DOHH2 (cell line): Measurements from ENCODE around the gene MYLIP.
A peak's percentile ranks its signal among the peaks of the same experiment; 100 is the strongest.

Experiments used
- H3F3A ChIP-seq: fragments of 200-600 bp; sonication (generic), shearing (Covaris generic); 2 replicates; pipeline ENCODE4 v1.6.0; 2016; ENCODE audit warnings: antibody characterized with exemption, mild to moderate bottlenecking; ENCODE audit not compliant: control insufficient read depth, insufficient read depth
- H3K27ac ChIP-seq: fragments of 200-600 bp; sonication (generic); 2 replicates; pipeline ENCODE4 v1.5.1; 2014; ENCODE audit warnings: low read depth, mild to moderate bottlenecking, low read length, moderate library complexity
- H3K27me3 ChIP-seq: fragments of 200-600 bp; sonication (generic); 2 replicates; pipeline ENCODE4 v1.6.1; 2014; ENCODE audit warnings: mild to moderate bottlenecking, low read length, mixed read lengths; ENCODE audit not compliant: control insufficient read depth
- H3K36me3 ChIP-seq: fragments of 200-600 bp; sonication (generic); 2 replicates; pipeline ENCODE4 v1.6.1; 2014; ENCODE audit warnings: mild to moderate bottlenecking, low read length, moderate library complexity, mixed read lengths; ENCODE audit not compliant: control insufficient read depth
- H3K4me1 ChIP-seq: fragments of 200-600 bp; sonication (generic); 2 replicates; pipeline ENCODE4 v1.6.1; 2014; ENCODE audit warnings: mild to moderate bottlenecking, low read length, mixed read lengths; ENCODE audit not compliant: control insufficient read depth
- H3K4me2 ChIP-seq: fragments of 200-600 bp; sonication (generic); 2 replicates; pipeline ENCODE4 v1.6.0; 2014; ENCODE audit warnings: mild to moderate bottlenecking, low read length, moderate library complexity
- H3K4me3 ChIP-seq: fragments of 200-600 bp; sonication (generic); 2 replicates; pipeline ENCODE4 v1.5.1; 2014; ENCODE audit warnings: mild to moderate bottlenecking, low read length, mixed read lengths
- H3K79me2 ChIP-seq: fragments of 200-600 bp; sonication (generic); 2 replicates; pipeline ENCODE4 v1.6.1; 2014; ENCODE audit warnings: mild to moderate bottlenecking, low read length, mixed read lengths; ENCODE audit not compliant: control insufficient read depth
- H3K9me2 ChIP-seq: fragments of 200-600 bp; sonication (generic); replicated peaks from 2 replicates; pipeline ENCODE4 v1.6.1; 2014; ENCODE audit warnings: mild to moderate bottlenecking, low read length, mixed read lengths; ENCODE audit not compliant: control insufficient read depth
- H3K9me3 ChIP-seq: fragments of 200-600 bp; sonication (generic); 2 replicates; pipeline ENCODE4 v1.6.1; 2014; ENCODE audit warnings: antibody characterized with exemption, low read length, mixed read lengths; ENCODE audit not compliant: control insufficient read depth, insufficient read depth
- H4K20me1 ChIP-seq: fragments of 200-600 bp; sonication (generic); 2 replicates; pipeline ENCODE4 v1.6.0; 2014; ENCODE audit warnings: low read depth, mild to moderate bottlenecking, antibody characterized with exemption, low read length, moderate library complexity; ENCODE audit not compliant: control insufficient read depth, insufficient read depth
- EZH2phosphoT487 ChIP-seq: fragments of 200-600 bp; sonication (generic); IDR thresholded peaks from 2 replicates; pipeline ENCODE4 v1.6.1; 2017; ENCODE audit warnings: borderline replicate concordance, mild to moderate bottlenecking, antibody characterized with exemption, low read length, moderate library complexity, mixed read lengths
- TF ChIP-seq, protein P1 (sequence below): fragments of 200-600 bp; sonication (generic); IDR thresholded peaks from one replicate; pipeline ENCODE4 v1.5.1; 2014; ENCODE audit warnings: antibody characterized with exemption, mild to moderate bottlenecking, low read depth, low read length; ENCODE audit not compliant: poor library complexity, severe bottlenecking

The MYLIP gene

DNA sequence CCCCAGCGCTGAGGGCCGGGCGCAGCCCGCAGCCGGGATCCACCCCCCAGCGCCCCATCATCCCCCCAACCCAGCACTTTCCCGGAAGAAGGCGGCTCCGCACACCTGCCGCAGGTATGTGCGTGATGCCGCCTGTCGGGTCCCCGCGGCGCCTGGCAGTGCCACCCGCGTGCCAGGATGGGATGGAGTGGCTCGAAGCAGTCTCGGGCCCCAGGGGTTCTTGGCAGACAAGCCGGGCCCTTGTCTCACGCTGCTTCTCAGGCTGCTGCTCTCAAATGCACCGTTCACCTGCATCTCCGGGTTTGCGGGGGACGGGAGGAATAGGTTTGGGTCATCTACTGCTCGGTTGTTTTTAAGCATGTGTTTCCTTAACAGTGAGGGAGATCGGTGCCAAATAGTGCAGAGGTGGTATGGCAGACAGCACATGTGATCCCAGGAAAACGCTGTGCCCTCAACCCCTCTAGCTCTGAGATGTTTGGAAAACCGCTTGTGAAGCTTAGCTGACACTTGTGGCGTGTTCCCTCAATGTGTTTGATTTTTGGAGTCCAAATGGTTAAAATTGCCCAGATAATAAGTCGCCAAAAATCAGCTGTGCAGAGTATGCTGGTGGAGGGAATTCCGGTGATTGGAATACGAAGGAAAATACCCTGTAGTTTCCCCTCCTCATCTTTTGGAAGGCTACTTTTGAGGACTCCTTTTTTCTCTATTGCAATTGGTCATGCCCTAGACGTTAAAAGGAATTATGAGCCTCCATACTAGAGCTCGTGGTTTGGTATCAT, 926 bp downstream of the MYLIP start:
- Histone ChIP-seq H3K27ac (peak overlapping the region; percentile 45), H3K4me1 (peaks cover 51% of the 10 kb centered on the region)

DNA sequence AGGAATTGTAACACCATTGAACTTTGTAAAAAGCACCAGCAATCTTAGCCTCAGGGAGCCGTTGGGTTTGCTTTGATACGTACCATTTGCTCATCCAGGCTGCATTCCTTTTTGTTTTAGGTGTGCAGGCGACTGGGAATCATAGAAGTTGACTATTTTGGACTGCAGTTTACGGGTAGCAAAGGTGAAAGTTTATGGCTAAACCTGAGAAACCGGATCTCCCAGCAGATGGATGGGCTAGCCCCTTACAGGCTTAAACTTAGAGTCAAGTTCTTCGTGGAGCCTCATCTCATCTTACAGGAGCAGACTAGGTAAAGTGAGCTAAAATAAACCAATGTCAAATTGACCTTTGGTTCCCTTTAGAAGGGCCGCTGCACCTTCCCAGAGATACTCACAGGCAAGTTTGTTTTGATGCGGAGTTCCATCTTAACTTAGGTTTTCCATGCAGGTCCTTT, 1.6 kb downstream of the MYLIP start:
- peaks cover 66% of the 10 kb centered on the region for H3K79me2 ChIP-seq
- no peaks in the 10 kb centered on the region for H3K9me2 ChIP-seq
- peak overlapping the region; percentile 85 for H3K4me3 ChIP-seq
- H3K27ac ChIP-seq = peak overlapping the region; percentile 45
- TF ChIP-seq, protein P1, sequence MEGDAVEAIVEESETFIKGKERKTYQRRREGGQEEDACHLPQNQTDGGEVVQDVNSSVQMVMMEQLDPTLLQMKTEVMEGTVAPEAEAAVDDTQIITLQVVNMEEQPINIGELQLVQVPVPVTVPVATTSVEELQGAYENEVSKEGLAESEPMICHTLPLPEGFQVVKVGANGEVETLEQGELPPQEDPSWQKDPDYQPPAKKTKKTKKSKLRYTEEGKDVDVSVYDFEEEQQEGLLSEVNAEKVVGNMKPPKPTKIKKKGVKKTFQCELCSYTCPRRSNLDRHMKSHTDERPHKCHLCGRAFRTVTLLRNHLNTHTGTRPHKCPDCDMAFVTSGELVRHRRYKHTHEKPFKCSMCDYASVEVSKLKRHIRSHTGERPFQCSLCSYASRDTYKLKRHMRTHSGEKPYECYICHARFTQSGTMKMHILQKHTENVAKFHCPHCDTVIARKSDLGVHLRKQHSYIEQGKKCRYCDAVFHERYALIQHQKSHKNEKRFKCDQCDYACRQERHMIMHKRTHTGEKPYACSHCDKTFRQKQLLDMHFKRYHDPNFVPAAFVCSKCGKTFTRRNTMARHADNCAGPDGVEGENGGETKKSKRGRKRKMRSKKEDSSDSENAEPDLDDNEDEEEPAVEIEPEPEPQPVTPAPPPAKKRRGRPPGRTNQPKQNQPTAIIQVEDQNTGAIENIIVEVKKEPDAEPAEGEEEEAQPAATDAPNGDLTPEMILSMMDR = no peak
- TF ChIP-seq EZH2phosphoT487 = no peak
- peaks cover 57% of the 10 kb centered on the region for H3K4me1 ChIP-seq
- H3F3A ChIP-seq = no peaks in the 10 kb centered on the region
- H4K20me1 ChIP-seq = peaks cover 49% of the 10 kb centered on the region
- H3K36me3 ChIP-seq = peaks cover 61% of the 10 kb centered on the region
- peak overlapping the region; percentile 83 for H3K4me2 ChIP-seq
- no peaks in the 10 kb centered on the region for H3K27me3 ChIP-seq
- no peaks in the 10 kb centered on the region for H3K9me3 ChIP-seq

More for the DNA sequence above, 926 bp downstream of the MYLIP start:
- Histone ChIP-seq H3K4me3 (peak overlapping the region; percentile 85), H3K79me2 (peaks cover 59% of the 10 kb centered on the region), H3K4me2 (peak overlapping the region; percentile 83), H3K27me3 (no peaks in the 10 kb centered on the region), H3K9me2 (no peaks in the 10 kb centered on the region), H3K36me3 (peaks cover 55% of the 10 kb centered on the region), H3K9me3 (no peaks in the 10 kb centered on the region), H4K20me1 (peaks cover 46% of the 10 kb centered on the region), H3F3A (no peaks in the 10 kb centered on the region)
- TF ChIP-seq, protein P1 = peak; percentile 28
- no peak for TF ChIP-seq EZH2phosphoT487

DNA sequence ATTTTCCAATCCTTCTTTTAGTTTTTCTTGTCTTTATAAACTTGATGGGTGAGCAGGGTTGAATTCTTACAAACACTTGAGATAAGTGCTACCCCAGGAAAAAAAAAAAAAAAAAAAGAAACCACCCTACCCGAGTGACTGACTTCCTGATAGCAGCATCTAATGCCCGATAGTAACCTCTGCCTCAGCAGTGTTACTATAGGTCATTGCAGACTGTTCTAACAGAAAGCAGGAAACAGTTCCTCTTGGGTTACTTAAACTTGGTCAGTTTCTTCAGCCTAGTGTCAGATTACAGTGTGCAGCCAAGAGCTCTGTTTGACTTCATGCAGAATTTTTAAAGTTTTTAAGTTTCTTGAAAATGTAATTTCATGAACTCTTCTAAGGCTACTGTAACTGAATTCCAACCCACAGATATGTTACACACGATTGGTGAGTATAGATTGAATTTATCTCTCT, 2.1 kb downstream of the MYLIP start:
- peak overlapping the region; percentile 45 for H3K27ac ChIP-seq
- H4K20me1 ChIP-seq = peaks cover 49% of the 10 kb centered on the region
- TF ChIP-seq, protein P1 = no peak
- no peak for TF ChIP-seq EZH2phosphoT487
- H3K9me3 ChIP-seq = no peaks in the 10 kb centered on the region
- peaks cover 60% of the 10 kb centered on the region for H3K4me1 ChIP-seq
- H3K9me2 ChIP-seq = no peaks in the 10 kb centered on the region
- H3F3A ChIP-seq = no peaks in the 10 kb centered on the region
- H3K36me3 ChIP-seq = peaks cover 64% of the 10 kb centered on the region
- H3K79me2 ChIP-seq = peaks cover 69% of the 10 kb centered on the region
- no peaks in the 10 kb centered on the region for H3K27me3 ChIP-seq
- peak overlapping the region; percentile 85 for H3K4me3 ChIP-seq
- H3K4me2 ChIP-seq = peak overlapping the region; percentile 83
